SK-N-SH (cell line): Measurements from ENCODE around the gene PTPRD. TPM values are rescaled to one million over a fixed set of nuclear protein-coding genes. Genes with fewer than 3 reads are reported as not detected.

Experiments used
- CTCF ChIA-PET: fragments of 300-600, 350-600 bp; formaldehyde crosslinking; extraction: SDS; loops from one replicate; lab custom pipeline; 2021; lab: Yijun Ruan, JAX
- POLR2A ChIA-PET: fragments of 350-600 bp; sonication (Branson Sonifier 250); formaldehyde crosslinking; extraction: SDS; loops from one replicate; lab custom pipeline; 2020; ENCODE audit warnings: antibody characterized with exemption, inconsistent platforms; lab: Yijun Ruan, JAX
- DNase-seq: peaks from one replicate; pipeline ENCODE4 v3.0.0; 2012
- H2AFZ ChIP-seq: fragments of 200-600 bp; sonication (generic); 2 replicates; pipeline ENCODE4 v1.8.1; 2016; ENCODE audit warnings: antibody characterized with exemption, mild to moderate bottlenecking, low read depth
- H3F3A ChIP-seq: fragments of 200-600 bp; sonication (generic); replicated peaks from 2 replicates; pipeline ENCODE3; 2016; ENCODE audit warnings: antibody characterized with exemption, mild to moderate bottlenecking; ENCODE audit not compliant: insufficient read depth
- H3K27ac ChIP-seq, 2 experiments: fragments of 200-500 bp in 1 of 2; fragments of 200-600 bp in 1 of 2; sonication (Bioruptor generic) in 1 of 2; sonication (generic), shearing (Covaris generic) in 1 of 2; 2 replicates each; pipeline versions ENCODE4 v1.5.1 to v1.6.1; 2014 to 2016; ENCODE audit warnings: low read depth in 2 of 2, inconsistent platforms in 1 of 2, low read length in 1 of 2, mild to moderate bottlenecking in 1 of 2, mixed read lengths in 1 of 2
- H3K27me3 ChIP-seq: fragments of 200-600 bp; sonication (generic), shearing (Covaris generic); 2 replicates; pipeline ENCODE4 v1.6.1; 2016; ENCODE audit warnings: mixed run types; ENCODE audit not compliant: insufficient read depth
- H3K36me3 ChIP-seq, 2 experiments: fragments of 200-500 bp in 1 of 2; fragments of 200-600 bp in 1 of 2; sonication (Bioruptor generic) in 1 of 2; sonication (generic) in 1 of 2; replicated peaks in 1 of 2; 2 replicates each; pipeline versions ENCODE3 to v1.5.1; 2014 to 2016; ENCODE audit warnings: low read length in 1 of 2, mild to moderate bottlenecking in 1 of 2; ENCODE audit not compliant: insufficient read depth in 2 of 2, control insufficient read depth in 1 of 2
- H3K4me1 ChIP-seq, 2 experiments: fragments of 200-500 bp in 1 of 2; fragments of 200-600 bp in 1 of 2; sonication (Bioruptor generic) in 1 of 2; sonication (generic), shearing (Covaris generic) in 1 of 2; 2 replicates each; pipeline versions ENCODE4 v1.5.1 to v1.6.1; 2014 to 2016; ENCODE audit warnings: low read depth in 1 of 2, low read length in 1 of 2, mixed run types in 1 of 2; ENCODE audit not compliant: insufficient read depth in 2 of 2, control insufficient read depth in 1 of 2
- H3K4me2 ChIP-seq: fragments of 200-600 bp; sonication (generic), shearing (Covaris generic); 2 replicates; pipeline ENCODE4 v1.6.1; 2017; ENCODE audit warnings: mixed run types
- H3K4me3 ChIP-seq, 2 experiments: fragments of 200-500 bp in 1 of 2; fragments of 200-600 bp in 1 of 2; sonication (Bioruptor generic) in 1 of 2; sonication (generic), shearing (Covaris generic) in 1 of 2; 2 replicates each; pipeline versions ENCODE4 v1.5.1 to v1.8.1; 2014 to 2016; ENCODE audit warnings: low read depth in 2 of 2, inconsistent platforms in 1 of 2, low read length in 1 of 2, mild to moderate bottlenecking in 1 of 2, mixed read lengths in 1 of 2, moderate library complexity in 1 of 2
- H3K79me2 ChIP-seq: fragments of 200-600 bp; sonication (generic); 2 replicates; pipeline ENCODE4 v1.8.1; 2017; ENCODE audit warnings: mild to moderate bottlenecking; ENCODE audit not compliant: insufficient read depth
- H3K9ac ChIP-seq: fragments of 200-600 bp; sonication (generic); 2 replicates; pipeline ENCODE4 v1.6.1; 2017; ENCODE audit warnings: mixed run types
- H3K9me2 ChIP-seq: fragments of 200-600 bp; sonication (generic); 2 replicates; pipeline ENCODE4 v1.6.1; 2017; ENCODE audit warnings: mixed run types
- H3K9me3 ChIP-seq: fragments of 200-600 bp; sonication (generic); 2 replicates; pipeline ENCODE4 v1.6.1; 2017; ENCODE audit warnings: mixed run types, mild to moderate bottlenecking, moderate library complexity
- H4K20me1 ChIP-seq: fragments of 200-600 bp; sonication (generic); 2 replicates; pipeline ENCODE4 v1.6.1; 2017; ENCODE audit warnings: mild to moderate bottlenecking, mixed run types; ENCODE audit not compliant: insufficient read depth
- CTCF ChIP-seq: fragments of 200-600 bp; sonication (generic); IDR thresholded peaks from 2 replicates; pipeline ENCODE4 v1.6.1; 2017; ENCODE audit warnings: antibody characterized with exemption, mild to moderate bottlenecking, moderate library complexity
- ELF1 ChIP-seq: IDR thresholded peaks from 2 replicates; pipeline ENCODE4 v1.4.0; 2012
- EP300 ChIP-seq, 2 experiments: IDR thresholded peaks; 2 replicates each; pipeline versions ENCODE4 v1.4.0 to v1.6.1; 2012; ENCODE audit warnings: borderline replicate concordance in 1 of 2, low read depth in 1 of 2, low read length in 1 of 2
- EZH2phosphoT487 ChIP-seq: fragments of 200-600 bp; sonication (generic); IDR thresholded peaks from 2 replicates; pipeline ENCODE4 v1.6.1; 2017; ENCODE audit warnings: low read depth, mixed run types, mild to moderate bottlenecking, antibody characterized with exemption, moderate library complexity, borderline replicate concordance
- GATA2 ChIP-seq: sonication (generic); formaldehyde crosslinking; IDR thresholded peaks from 2 replicates; pipeline ENCODE4 v1.5.0; 2020; ENCODE audit warnings: mild to moderate bottlenecking, missing genetic modification reagents
- MEF2A ChIP-seq: IDR thresholded peaks from 2 replicates; pipeline ENCODE4 v1.4.0; 2012; ENCODE audit warnings: low read depth, borderline replicate concordance
- NRF1 ChIP-seq: IDR thresholded peaks from 2 replicates; pipeline ENCODE4 v1.6.1; 2012; ENCODE audit warnings: low read depth, mild to moderate bottlenecking, low read length
- RCOR1 ChIP-seq: fragments of 150-350 bp; IDR thresholded peaks from 2 replicates; pipeline ENCODE4 v1.6.1; 2017; ENCODE audit warnings: antibody characterized with exemption, low read length
- REST ChIP-seq: IDR thresholded peaks from 2 replicates; pipeline ENCODE4 v1.6.1; 2012; ENCODE audit warnings: mild to moderate bottlenecking, low read depth, low read length, moderate library complexity
- RXRA ChIP-seq: IDR thresholded peaks from 2 replicates; pipeline ENCODE4 v1.4.0; 2012; ENCODE audit warnings: low read depth, mild to moderate bottlenecking, borderline replicate concordance
- TCF12 ChIP-seq: IDR thresholded peaks from 2 replicates; pipeline ENCODE4 v1.4.0; 2012
- TEAD4 ChIP-seq: IDR thresholded peaks from 2 replicates; pipeline ENCODE4 v1.4.0; 2012; ENCODE audit warnings: mild to moderate bottlenecking, borderline replicate concordance; ENCODE audit not compliant: insufficient read depth
- USF1 ChIP-seq: IDR thresholded peaks from 2 replicates; pipeline ENCODE4 v1.4.0; 2012; ENCODE audit warnings: low read depth, borderline replicate concordance
- YY1 ChIP-seq: IDR thresholded peaks from 2 replicates; pipeline ENCODE4 v1.4.0; 2012; ENCODE audit warnings: low read depth, mild to moderate bottlenecking
- ZBTB33 ChIP-seq: IDR thresholded peaks from 2 replicates; pipeline ENCODE4 v1.4.0; 2012; ENCODE audit warnings: low read depth, borderline replicate concordance
- WGBS: methylation state at CpG from one replicate; pipeline ENCODE4 v1.1.6; 2017; ENCODE audit warnings: low lambda C conversion rate; 5-methylcytosine and 5-hydroxymethylcytosine counted together
- polyA plus RNA-seq, 3 experiments: library from polyadenylated mRNA; depleted of rRNA; stranded (reverse); fragments of >200 nt; gene quantifications; 2 replicates each; pipeline ENCODE4 v1.2.3, GENCODE V29; 2012
- TF ChIP-seq, protein P1 (sequence below): fragments of 150-350 bp; IDR thresholded peaks from 2 replicates; pipeline ENCODE4 v1.6.1; 2016; ENCODE audit warnings: mild to moderate bottlenecking, low read depth, low read length

The PTPRD gene
- polyA plus RNA-seq, 1 of the 3 experiments (the other 2 are of a cell fraction) = 0.15 TPM

DNA sequence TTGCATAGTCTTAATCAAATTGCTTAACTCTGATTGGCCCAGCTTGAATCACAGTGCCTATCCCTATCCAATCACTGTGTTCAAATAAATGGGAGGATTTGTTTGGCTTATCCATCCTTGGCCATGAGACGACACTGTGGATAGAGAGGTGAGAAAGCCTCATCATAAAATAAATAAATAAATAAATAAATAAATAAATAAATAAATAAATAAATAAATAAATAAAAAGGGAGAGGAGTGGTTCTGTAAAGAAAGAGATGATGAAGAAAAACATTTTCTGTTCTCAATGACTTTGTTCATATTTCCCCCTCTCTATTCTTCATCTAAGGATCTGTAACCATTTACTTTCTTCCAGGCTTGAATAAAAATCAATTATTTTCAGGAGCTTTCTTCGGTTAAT lies 74.7 kb downstream of the PTPRD start (continued):
- TF ChIP-seq CTCF (no peak), EZH2phosphoT487 (no peak), RXRA (no peak), GATA2 (no peak), RCOR1 (no peak), EP300 (IDR thresholded peaks at IDR 0.05; ENCODE audit: borderline replicate concordance in 1 of 2, low read depth in 1 of 2, low read length in 1 of 2) (no peak), NRF1 (no peak), TCF12 (no peak), ELF1 (no peak)

DNA sequence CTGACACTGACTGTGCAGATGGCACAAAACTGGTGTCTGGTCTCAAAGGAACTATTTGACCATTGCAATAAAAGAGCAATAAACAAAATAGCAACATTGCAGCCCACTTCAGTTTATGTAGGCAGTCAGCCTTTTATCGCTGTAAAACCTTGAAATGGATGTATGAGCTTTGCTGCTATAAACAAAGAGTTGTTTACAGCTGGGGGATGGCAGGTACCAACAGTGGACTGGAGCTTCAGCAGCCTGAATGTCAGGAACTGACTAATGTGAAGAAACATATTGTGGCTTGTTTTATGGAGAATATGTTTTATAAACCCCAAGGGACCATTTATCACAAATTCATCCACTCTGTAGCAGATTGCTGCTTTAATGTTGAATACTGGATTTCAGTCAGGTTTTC lies 78.0 kb downstream of the PTPRD start:
- Histone ChIP-seq H3K27ac (no peak overlapping the region), H3K4me3 (no peak overlapping the region), H3F3A (no peaks in the 10 kb centered on the region), H3K9me3 (no peaks in the 10 kb centered on the region), H3K4me1 (no peaks in the 10 kb centered on the region), H2AFZ (no peak overlapping the region), H3K36me3 (no peaks in the 10 kb centered on the region), H3K27me3 (no peaks in the 10 kb centered on the region), H3K9me2 (no peaks in the 10 kb centered on the region), H3K4me2 (no peak overlapping the region), H4K20me1 (no peaks in the 10 kb centered on the region), H3K9ac (no peak overlapping the region), H3K79me2 (no peaks in the 10 kb centered on the region)
- ChIA-PET CTCF (no interaction called here), POLR2A (no interaction called here)
- TF ChIP-seq, protein P1, sequence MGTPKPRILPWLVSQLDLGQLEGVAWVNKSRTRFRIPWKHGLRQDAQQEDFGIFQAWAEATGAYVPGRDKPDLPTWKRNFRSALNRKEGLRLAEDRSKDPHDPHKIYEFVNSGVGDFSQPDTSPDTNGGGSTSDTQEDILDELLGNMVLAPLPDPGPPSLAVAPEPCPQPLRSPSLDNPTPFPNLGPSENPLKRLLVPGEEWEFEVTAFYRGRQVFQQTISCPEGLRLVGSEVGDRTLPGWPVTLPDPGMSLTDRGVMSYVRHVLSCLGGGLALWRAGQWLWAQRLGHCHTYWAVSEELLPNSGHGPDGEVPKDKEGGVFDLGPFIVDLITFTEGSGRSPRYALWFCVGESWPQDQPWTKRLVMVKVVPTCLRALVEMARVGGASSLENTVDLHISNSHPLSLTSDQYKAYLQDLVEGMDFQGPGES = no peak
- TF ChIP-seq ZBTB33 (no peak), TEAD4 (no peak), EP300 (IDR thresholded peaks at IDR 0.05; ENCODE audit: borderline replicate concordance in 1 of 2, low read depth in 1 of 2, low read length in 1 of 2) (no peak), RXRA (no peak), YY1 (no peak), MEF2A (no peak), REST (no peak), USF1 (no peak)
- no peak for DNase-seq
- WGBS = 4% methylated on average over 1 of the region's 1 CpG
